ENCODE measurements around the gene MMP1.

The MMP1 gene

GRCh38 chr11:102798012-102798746 lies at the start of gene MMP1:
Gene MMP1 (minus strand): TSS chr11:102798160. CDS start chr11:102798092, 68 bp downstream.
- no peak for DNase-seq
- intact Hi-C loops (cut with DNase I) = no loop called here

GRCh38 chr11:102846292-102846691 lies 48.3 kb upstream of the MMP1 start:
- DNase-seq = no peak
- intact Hi-C loops (cut with DNase I) = no loop called here

GRCh38 chr11:102843489-102843888 lies 45.5 kb upstream of the MMP1 start, which contains the start of gene MMP3:
Gene MMP3 (minus strand): TSS chr11:102843609. CDS start chr11:102843546, 63 bp downstream.
- DNase-seq = no peak
- intact Hi-C loops (cut with DNase I) = no loop called here

- intact Hi-C loops (cut with DNase I) = no loop called here
- DNase-seq = no peak
Observed at GRCh38 chr11:102842930-102843329, 45.0 kb upstream of the MMP1 start.

GRCh38 chr11:102840018-102840417 lies 42.1 kb upstream of the MMP1 start:
- intact Hi-C loops (cut with DNase I) = no loop called here
- no peak for DNase-seq

GRCh38 chr11:102837646-102838045 lies 39.7 kb upstream of the MMP1 start:
- DNase-seq = no peak
- intact Hi-C loops (cut with DNase I) = no loop called here

- no peak for DNase-seq
- intact Hi-C loops (cut with DNase I) = no loop called here
Observed at GRCh38 chr11:102837156-102837555, 39.2 kb upstream of the MMP1 start.

- no peak for DNase-seq
- intact Hi-C loops (cut with DNase I) = no loop called here
Observed at GRCh38 chr11:102836290-102836875, 38.4 kb upstream of the MMP1 start.

GRCh38 chr11:102833731-102834130 lies 35.8 kb upstream of the MMP1 start:
- intact Hi-C loops (cut with DNase I) = no loop called here
- DNase-seq = no peak

GRCh38 chr11:102832612-102833011 lies 34.7 kb upstream of the MMP1 start:
- intact Hi-C loops (cut with DNase I) = no loop called here
- no peak for DNase-seq

GRCh38 chr11:102831489-102832440 lies 33.8 kb upstream of the MMP1 start:
- intact Hi-C loops (cut with DNase I) = no loop called here
- DNase-seq = peak in 28 of 42 donors; percentile 6 to 56 (median 20)

- intact Hi-C loops (cut with DNase I) = no loop called here
- no peak for DNase-seq
Observed at GRCh38 chr11:102831128-102831488, 33.1 kb upstream of the MMP1 start.

GRCh38 chr11:102830001-102830727 lies 32.2 kb upstream of the MMP1 start:
- DNase-seq = no peak
- intact Hi-C loops (cut with DNase I) = no loop called here

- no peak for DNase-seq
- intact Hi-C loops (cut with DNase I) = no loop called here
Observed at GRCh38 chr11:102829316-102830000, 31.5 kb upstream of the MMP1 start.

GRCh38 chr11:102824556-102824955 lies 26.6 kb upstream of the MMP1 start:
- no peak for DNase-seq
- intact Hi-C loops (cut with DNase I) = no loop called here

GRCh38 chr11:102819491-102819890 lies 21.5 kb upstream of the MMP1 start:
- intact Hi-C loops (cut with DNase I) = no loop called here
- DNase-seq = no peak

GRCh38 chr11:102813484-102813883 lies 15.5 kb upstream of the MMP1 start:
- DNase-seq = no peak
- intact Hi-C loops (cut with DNase I) = no loop called here

GRCh38 chr11:102812188-102812587 lies 14.2 kb upstream of the MMP1 start:
- intact Hi-C loops (cut with DNase I) = no loop called here
- DNase-seq = no peak
